ENCODE results near the gene B3GALT2.
"Not testable (repeated sequence)": the region's sequence is repeated elsewhere in the genome, so short reads cannot be mapped to it uniquely, and the experiment has no call there.

The B3GALT2 gene, protein sequence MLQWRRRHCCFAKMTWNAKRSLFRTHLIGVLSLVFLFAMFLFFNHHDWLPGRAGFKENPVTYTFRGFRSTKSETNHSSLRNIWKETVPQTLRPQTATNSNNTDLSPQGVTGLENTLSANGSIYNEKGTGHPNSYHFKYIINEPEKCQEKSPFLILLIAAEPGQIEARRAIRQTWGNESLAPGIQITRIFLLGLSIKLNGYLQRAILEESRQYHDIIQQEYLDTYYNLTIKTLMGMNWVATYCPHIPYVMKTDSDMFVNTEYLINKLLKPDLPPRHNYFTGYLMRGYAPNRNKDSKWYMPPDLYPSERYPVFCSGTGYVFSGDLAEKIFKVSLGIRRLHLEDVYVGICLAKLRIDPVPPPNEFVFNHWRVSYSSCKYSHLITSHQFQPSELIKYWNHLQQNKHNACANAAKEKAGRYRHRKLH

DNA sequence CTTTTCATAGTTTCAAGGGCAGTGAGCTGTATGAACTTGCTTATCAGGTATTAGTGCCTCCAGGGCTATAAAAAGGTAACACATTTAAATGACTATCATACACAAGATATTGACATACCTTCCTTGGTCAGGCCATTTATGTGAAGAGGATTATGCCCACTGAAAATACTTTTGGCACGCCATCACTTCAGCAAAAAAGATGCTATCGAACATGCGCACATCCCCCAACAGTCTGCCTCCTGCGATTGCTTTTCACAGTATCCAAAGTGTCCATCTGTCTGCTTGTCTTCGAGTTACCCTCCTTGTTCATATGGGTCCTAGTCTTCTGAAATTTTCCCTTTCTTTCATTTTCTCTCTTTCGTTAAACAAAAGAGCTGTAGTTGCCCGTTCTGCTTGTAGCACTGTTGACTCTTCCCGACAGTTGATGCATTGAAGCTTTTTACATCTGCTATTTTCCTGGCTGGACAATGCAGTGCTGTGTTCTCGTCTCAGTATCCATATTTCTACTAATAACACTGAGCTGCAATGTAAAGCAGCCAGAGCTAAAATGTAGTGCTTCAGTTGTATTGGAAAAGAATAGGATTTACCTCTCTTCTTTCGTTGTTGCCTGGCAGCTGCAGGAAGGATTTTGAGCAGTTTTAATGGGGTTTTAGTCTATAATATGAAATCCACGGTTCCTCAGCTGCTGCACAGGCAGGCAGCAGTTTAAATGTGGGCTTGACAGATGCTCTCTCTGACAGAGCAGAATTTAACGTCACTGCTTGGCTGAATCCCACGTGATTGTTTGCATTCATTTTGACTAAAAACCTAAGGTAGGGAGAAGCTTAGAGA lies at the start of gene B3GALT2:
B3GALT2 (minus strand) TSS at position 713 of the 831 bp plus-strand sequence. CDS start 5,051 bp downstream, outside the sequence.
- TF ChIP-seq CTCF (IDR thresholded peaks at IDR 0.05) (no peak), ZFX (IDR thresholded peaks at IDR 0.05; ENCODE audit: borderline replicate concordance) (no peak)
- peak within 1 kb of the TSS; percentile 33 for H3K27ac ChIP-seq

DNA sequence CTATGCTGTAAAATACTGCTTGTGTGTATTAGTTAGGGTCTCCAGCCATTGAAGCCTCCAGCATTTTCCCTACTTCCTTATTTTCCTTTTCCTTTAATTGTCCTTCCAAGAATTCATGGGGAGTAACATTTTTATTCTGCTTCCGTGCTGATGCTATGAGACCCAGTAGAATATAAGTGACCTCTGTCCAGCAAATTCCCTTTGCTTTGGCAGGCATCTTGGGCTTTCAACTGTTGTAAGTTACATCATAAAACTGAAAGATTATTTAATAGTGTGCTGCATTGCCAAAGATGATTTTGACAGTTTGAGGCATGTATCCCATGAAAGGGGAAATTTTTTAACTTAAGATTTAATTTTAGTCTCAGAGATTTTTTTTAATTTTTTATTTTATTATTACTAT lies 48.1 kb upstream of the B3GALT2 start:
- TF ChIP-seq ZFX (IDR thresholded peaks at IDR 0.05; ENCODE audit: borderline replicate concordance) (no peak), CTCF (IDR thresholded peaks at IDR 0.05) (no peak)
- no peak overlapping the region for H3K27ac ChIP-seq

DNA sequence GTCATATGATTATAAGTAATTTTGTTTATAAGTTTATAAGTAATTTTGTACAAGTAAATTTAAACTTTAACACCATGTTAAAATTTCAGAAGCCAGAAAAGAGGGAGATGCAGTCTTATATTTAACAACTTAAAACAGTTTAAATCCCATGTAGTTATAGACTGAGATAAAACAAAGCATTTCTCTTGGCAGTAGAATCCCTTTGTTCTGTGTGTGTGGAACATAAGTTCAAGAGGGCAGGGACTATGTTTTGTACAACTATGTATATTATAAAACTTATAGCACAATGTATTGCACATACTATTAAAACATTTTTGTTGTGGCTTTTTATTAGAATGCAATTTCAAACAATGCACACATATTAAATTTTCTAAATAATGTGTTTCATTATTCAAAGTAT lies 44.7 kb upstream of the B3GALT2 start:
- H3K27ac ChIP-seq, result not testable (repeated sequence)

DNA sequence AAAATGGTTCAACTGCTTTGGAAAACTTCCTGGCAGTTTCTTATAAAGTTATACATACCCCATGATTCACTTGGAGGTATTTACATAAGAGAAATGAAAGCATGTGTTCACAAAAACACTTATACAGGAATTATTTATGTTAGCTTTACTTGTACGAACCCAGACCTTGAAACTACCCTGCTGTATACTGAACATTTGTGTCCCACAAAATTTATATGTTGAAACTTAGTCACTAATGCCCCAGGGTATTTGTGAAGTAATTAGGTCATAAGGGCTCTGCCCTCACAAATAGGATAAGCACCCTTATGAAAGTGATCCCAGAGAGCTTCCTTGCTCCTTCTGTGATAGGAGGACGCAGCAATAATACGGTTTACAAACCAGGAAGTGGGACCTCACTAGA lies 42.7 kb upstream of the B3GALT2 start:
- H3K27ac ChIP-seq, result peak overlapping the region; percentile 8; the same call in 1 of the 2 replicates
- no peak for TF ChIP-seq CTCF (IDR thresholded peaks at IDR 0.05)
- TF ChIP-seq ZFX (IDR thresholded peaks at IDR 0.05; ENCODE audit: borderline replicate concordance), result no peak

- no peak for TF ChIP-seq ZFX (IDR thresholded peaks at IDR 0.05; ENCODE audit: borderline replicate concordance)
- TF ChIP-seq CTCF (IDR thresholded peaks at IDR 0.05), result no peak
- H3K27ac ChIP-seq, result no peak overlapping the region
Observed at GRCh38 chr1:193222056-193222615, 35.7 kb upstream of the B3GALT2 start.

GRCh38 chr1:193221651-193222050 lies 35.2 kb upstream of the B3GALT2 start:
- H3K27ac ChIP-seq, result no peak overlapping the region
- TF ChIP-seq CTCF (IDR thresholded peaks at IDR 0.05) (no peak), ZFX (IDR thresholded peaks at IDR 0.05; ENCODE audit: borderline replicate concordance) (no peak)

GRCh38 chr1:193219391-193219790 lies 33.0 kb upstream of the B3GALT2 start:
- no peak overlapping the region for H3K27ac ChIP-seq
- TF ChIP-seq ZFX (IDR thresholded peaks at IDR 0.05; ENCODE audit: borderline replicate concordance) (no peak), CTCF (IDR thresholded peaks at IDR 0.05) (no peak)

All from 22Rv1 (cell line).